Stimulated activated CD8-positive, alpha-beta memory T cell treated with anti-CD3 and anti-CD28 coated beads, Interleukin-4, amount 100 ng/mL, for 1 hour (primary cell): Measurements from ENCODE around the gene C13orf46.

ENCODE experiments used
- DNase-seq, 2 donors: peaks; one replicate each; pipeline ENCODE4 v3.0.0-alpha.2; 2020; ENCODE audit warnings: low read depth in 2 of 2, low spot score in 1 of 2

The C13orf46 gene

GRCh38 chr13:113912596-113912995 is 61.3 kb downstream of the C13orf46 start:
- DNase-seq, result no peak

- no peak for DNase-seq
Observed at GRCh38 chr13:113907635-113908617, 66.0 kb downstream of the C13orf46 start.

- no peak for DNase-seq
Observed at GRCh38 chr13:113906571-113906970, 67.3 kb downstream of the C13orf46 start.

GRCh38 chr13:113905942-113906341 is 67.9 kb downstream of the C13orf46 start:
- DNase-seq, result no peak

DNA sequence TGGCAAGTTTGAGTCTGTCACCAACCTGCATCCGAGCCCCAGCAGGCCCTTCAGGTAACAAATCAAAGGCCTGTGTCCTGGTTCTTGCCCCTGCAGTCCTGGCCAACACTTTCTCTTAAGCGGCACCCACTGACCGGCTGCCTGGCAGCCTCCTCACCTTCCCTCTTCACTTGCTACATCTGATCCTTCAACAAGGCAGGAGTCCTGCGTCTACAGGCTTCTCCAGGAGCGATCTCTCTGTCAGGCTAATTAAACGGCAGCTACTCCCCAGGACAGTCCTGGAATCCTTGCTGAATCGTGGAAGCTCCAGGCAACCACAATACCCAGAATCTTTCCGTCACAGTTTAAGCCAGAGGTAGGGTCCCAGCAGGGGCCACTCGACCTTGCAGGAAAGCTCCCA is 68.9 kb downstream of the C13orf46 start:
- no peak for DNase-seq

GRCh38 chr13:113904411-113904810 is 69.5 kb downstream of the C13orf46 start:
- DNase-seq, result no peak

DNA sequence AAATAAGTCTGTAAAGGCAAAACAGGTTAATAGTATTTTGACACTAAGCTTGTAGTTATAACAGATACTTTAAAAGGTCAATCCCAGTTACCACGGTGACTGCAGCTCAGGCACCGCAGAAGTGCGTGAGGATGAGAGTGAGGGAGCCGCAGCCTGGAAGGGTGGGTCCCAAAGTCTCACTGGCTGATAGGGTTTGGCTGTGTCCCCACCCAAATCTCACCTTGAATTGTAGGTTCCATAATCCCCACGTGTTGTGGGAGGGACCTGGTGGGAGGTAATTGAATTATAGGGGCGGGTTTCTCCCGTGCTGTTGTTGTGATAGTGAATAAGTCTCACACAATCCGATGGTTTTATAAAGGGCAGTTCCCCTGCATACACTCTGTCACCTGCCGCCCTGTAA is 70.0 kb downstream of the C13orf46 start:
- DNase-seq, result no peak
